Esophagus muscularis mucosa (tissue), 3 donors: ENCODE results near the gene ZNF845.

ENCODE experiments used
- POLR2A ChIP-seq: fragments of 450-650 bp; IDR thresholded peaks from one replicate; pipeline ENCODE4 v1.6.1; 2017; ENCODE audit warnings: antibody characterized with exemption, moderate library complexity, mild to moderate bottlenecking, low read depth
- POLR2AphosphoS5 ChIP-seq, 2 donors: sonication (generic); formaldehyde crosslinking; IDR thresholded peaks; one replicate each; pipeline ENCODE4 v1.6.1; 2017; ENCODE audit warnings: antibody characterized with exemption in 2 of 2
- TF ChIP-seq, protein P1 (sequence below), 3 experiments: fragments of 200-600 bp in 2 of 3; fragments of 450-650 bp in 1 of 3; sonication (generic) in 2 of 3; IDR thresholded peaks; one replicate each; pipeline ENCODE4 v1.5.1; 2017 to 2019; ENCODE audit warnings: antibody characterized with exemption in 3 of 3, mild to moderate bottlenecking in 2 of 3, moderate library complexity in 1 of 3

DNA sequence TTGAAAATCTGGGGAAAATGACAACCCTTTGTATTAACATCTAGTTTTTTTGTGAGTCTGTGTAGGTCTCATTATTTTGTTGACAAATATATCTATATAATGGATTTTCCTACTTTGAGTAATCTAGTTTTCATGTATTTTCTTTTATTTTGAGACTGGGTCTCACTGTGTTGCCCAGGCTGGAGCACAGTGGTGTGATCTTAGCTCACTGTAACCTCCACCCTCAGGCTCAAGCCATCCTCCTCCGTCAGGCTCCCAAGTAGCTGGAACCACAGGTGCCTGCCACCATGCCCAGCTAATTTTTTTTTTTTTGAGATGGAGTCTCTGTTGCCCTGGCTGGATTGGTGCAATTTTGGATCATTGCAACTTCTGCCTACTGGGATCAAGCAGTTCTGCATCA is 41.2 kb downstream of the ZNF845 start:
- TF ChIP-seq, protein P1, sequence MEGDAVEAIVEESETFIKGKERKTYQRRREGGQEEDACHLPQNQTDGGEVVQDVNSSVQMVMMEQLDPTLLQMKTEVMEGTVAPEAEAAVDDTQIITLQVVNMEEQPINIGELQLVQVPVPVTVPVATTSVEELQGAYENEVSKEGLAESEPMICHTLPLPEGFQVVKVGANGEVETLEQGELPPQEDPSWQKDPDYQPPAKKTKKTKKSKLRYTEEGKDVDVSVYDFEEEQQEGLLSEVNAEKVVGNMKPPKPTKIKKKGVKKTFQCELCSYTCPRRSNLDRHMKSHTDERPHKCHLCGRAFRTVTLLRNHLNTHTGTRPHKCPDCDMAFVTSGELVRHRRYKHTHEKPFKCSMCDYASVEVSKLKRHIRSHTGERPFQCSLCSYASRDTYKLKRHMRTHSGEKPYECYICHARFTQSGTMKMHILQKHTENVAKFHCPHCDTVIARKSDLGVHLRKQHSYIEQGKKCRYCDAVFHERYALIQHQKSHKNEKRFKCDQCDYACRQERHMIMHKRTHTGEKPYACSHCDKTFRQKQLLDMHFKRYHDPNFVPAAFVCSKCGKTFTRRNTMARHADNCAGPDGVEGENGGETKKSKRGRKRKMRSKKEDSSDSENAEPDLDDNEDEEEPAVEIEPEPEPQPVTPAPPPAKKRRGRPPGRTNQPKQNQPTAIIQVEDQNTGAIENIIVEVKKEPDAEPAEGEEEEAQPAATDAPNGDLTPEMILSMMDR (IDR thresholded peaks at IDR 0.05): no peak
- no peak for TF ChIP-seq POLR2A
- TF ChIP-seq POLR2AphosphoS5 (IDR thresholded peaks at IDR 0.05): no peak
